HG02642 (cell line): Measurements from ENCODE around the gene NBPF8.
A peak's percentile ranks its signal among the peaks of the same experiment; 100 is the strongest.
"Not testable (repeated sequence)": the region's sequence is repeated elsewhere in the genome, so short reads cannot be mapped to it uniquely, and the experiment has no call there.

ENCODE experiments used
- ATAC-seq: cut with Tn5 transposase; IDR thresholded peaks from one replicate; pipeline ENCODE4 v1.9.1; 2021; ENCODE audit warnings: mild to moderate bottlenecking; ENCODE audit not compliant: unreplicated experiment, poor library complexity

The NBPF8 gene, protein sequence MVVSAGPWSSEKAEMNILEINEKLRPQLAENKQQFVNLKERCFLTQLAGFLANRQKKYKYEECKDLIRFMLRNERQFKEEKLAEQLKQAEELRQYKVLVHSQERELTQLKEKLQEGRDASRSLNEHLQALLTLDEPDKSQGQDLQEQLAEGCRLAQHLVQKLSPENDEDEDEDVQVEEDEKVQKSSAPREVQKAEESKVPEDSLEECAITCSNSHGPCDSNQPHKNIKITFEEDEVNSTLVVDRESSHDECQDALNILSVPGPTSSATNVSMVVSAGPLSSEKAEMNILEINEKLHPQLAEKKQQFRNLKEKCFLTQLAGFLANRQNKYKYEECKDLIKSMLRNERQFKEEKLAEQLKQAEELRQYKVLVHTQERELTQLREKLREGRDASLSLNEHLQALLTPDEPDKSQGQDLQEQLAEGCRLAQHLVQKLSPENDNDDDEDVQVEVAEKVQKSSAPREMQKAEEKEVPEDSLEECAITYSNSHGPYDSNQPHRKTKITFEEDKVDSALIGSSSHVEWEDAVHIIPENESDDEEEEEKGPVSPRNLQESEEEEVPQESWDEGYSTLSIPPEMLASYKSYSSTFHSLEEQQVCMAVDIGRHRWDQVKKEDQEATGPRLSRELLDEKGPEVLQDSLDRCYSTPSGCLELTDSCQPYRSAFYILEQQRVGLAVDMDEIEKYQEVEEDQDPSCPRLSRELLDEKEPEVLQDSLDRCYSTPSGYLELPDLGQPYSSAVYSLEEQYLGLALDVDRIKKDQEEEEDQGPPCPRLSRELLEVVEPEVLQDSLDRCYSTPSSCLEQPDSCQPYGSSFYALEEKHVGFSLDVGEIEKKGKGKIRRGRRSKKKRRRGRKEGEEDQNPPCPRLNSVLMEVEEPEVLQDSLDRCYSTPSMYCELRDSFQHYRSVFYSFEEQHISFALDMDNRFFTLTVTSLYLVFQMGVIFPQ

DNA sequence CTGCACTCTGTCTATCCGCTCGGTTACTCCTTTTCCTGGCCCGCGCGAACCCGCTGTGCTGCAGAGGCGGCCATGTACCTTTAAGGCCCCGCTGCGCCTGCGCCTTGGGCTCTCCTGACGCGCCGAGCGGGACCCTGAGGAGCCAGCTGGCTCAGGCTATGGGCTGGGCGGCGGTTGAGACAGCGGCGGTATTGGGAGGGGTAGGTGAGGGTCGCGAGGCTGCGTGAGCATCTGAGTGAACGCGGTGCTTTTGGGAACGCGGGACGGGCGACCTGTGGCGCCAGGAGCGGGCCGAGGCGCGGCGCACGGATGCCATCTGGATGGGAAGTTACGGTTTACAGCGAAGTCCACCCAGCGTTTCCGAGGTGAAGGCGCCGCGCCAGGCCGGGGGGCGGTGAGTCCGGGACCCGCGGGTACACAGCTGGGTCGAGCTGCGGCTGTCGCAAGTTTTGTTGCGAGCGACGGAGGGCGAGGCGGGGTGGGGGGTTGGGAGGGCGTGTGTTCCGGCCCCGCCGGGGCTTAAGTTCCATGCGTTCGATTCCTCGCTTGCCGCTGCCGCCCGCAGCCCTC, at the start of gene NBPF8:
Gene NBPF8, plus strand, starts transcription at position 125 of the 570 bp plus-strand sequence. CDS start 21,488 bp downstream, outside the sequence.
- ATAC-seq = peak; percentile 100

DNA sequence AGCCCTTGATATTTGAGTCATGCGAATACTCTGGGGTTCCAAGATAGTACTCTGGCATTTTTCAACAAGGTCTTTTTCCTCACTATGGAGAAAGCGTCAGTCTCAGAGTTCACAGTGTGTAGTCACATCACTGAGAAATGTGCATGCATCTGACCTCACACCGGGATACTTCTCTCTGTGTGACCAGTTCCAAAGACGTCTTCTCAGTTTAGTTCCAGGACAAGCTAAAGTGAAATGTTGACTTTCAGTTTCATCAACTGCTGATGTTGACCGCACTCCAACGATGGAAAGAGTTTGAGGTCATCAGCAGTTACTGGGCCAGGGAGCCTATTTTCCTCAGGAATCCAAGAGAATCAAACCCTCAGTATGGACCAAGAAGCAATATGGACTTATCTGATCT, 47.1 kb upstream of the NBPF8 start:
- not testable (repeated sequence) for ATAC-seq

DNA sequence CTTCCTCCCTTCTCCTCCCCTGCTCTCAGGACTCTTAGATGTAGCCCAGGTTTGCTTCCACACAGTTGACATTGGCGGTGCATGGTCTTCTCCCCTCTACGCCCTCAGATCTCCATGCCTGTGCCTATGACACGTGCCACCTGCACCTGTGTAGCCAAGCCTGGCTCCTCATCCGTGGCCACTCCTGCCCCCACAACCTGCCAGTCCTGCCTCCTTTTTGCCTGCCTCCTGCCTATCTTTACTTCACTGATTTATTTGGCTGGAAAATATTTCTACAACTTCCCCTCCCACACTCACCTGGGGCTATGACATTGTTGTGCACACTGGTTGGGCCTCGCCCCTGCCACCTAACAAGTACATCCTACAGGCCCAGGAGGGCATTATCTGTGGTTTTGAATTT, 28.2 kb upstream of the NBPF8 start:
- ATAC-seq = not testable (repeated sequence)

DNA sequence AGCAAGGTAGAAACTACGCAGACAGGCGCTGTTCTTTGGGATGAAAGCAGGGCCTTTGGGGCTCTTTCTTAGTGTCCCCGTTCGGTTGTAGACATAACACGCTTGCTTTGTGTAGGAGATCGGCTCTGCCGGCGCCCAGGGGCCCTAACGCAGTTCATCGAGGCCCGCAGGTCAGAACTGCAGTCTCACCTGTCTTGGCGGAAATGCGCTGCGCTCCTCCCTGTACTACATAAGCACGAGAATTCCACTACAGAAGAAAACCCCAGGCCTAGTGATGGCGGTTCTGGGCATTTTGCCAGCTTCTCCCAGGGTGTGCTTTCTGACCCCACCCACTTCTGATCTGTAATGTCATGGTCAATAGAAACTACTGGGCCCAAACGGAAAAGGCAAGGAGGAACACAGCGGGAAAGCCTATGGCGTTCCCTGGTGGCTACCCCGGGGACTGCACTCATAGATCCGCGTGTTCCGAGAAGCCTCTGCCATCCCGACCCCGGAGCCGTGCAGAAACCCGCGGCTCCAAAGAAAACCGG, 26.2 kb upstream of the NBPF8 start:
- ATAC-seq = not testable (repeated sequence)

DNA sequence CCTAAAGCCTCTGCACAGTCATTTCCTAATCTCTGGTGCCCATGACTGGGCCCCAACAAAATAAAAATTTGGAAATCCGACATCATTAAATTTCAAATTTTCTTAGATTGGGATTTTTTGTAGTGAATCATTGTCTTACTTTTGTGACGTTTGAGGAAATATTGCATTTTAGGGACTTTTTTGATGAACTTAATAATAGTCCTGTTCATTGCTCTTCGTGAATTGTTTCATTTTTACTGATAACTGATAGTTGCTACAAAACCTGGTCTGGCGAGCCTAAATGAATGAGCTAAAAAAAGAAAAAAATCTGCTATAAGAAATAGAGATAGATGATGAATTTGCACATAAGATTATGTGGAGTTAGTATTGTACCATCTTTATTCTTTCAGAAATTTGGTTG, 23.5 kb upstream of the NBPF8 start:
- ATAC-seq = not testable (repeated sequence)

DNA sequence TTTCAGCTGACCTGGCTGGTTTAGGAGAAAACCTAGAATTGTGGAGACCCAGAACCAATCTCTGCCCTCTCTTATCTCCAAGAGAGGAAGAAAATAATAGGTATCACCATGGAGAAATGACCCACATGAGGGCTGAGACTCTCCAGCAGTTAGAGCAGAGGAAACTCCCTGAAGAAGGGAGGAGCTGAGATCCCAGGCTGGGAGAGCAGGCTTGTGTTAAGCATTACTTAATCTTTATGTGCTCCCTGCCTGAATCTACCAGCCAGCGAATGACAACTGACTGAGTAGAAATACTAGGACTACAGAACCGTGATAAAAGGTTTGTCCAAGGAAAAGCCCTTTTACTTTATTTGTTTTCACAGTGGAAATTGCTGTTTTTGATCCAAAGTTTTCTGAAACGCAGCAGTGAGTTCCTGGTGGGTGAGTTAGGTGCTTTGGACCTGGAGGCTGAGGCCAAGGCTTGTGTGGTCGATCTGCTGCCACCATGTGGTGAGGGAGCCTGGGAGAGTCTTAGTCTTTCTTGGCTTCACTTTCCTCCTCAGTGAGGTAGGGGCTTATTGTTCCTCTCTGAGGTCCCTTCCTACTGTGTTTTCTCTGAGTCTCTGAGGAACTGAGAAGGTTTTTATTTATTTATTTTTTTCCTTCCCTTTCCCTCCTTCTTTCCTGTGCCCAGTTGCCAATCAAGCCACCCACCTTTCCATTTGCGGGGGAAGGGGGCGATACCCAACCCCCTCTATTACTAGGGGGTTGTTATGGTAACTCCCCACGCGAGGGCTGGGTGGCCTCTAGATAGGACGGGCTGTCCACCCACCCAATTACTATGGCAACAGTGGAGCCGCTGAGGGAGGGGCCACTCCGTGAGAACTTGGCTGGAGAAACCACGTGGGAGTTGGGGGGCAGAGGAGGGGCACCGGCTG, 21.3 kb upstream of the NBPF8 start:
- ATAC-seq = not testable (repeated sequence)

DNA sequence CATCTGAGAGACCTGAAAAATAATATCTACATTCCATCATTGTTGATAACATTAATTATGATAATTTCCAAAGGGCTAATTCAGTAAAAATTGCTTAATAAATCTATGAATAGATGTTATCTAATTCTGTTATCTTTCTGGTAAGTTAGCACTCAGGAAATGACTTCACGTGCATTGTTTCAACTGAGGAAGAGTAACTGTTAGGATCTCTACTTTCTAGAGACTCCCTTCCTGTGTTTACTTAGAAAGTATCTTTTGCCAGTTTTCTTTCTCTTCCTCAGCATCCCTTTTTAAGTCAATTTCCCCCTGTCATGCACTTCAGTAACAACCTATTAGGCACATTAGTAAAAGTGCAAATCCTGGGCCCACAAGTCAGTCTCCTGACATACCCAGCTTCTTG, 9.5 kb upstream of the NBPF8 start:
- ATAC-seq = not testable (repeated sequence)

DNA sequence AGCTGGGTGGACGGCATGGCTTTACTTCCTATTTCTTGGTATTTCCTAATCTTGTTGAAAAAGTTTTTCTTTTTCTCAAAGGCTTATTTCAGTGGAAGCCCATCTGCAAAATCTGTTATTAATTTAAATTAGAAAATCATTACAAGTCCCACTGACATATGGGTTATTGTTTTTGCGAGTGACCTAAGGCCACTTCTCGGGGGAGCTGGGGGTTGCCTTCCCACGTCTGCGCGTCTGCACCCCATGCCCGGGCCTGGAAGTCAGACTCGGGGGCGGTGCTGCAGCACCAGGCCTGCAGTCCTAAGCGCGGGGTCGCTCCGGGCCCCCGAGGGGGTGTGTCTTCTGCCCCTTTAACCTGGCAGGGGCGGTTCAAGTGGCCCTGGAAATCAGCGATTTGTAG, 384 bp upstream of the NBPF8 start:
- peak; percentile 21 for ATAC-seq

DNA sequence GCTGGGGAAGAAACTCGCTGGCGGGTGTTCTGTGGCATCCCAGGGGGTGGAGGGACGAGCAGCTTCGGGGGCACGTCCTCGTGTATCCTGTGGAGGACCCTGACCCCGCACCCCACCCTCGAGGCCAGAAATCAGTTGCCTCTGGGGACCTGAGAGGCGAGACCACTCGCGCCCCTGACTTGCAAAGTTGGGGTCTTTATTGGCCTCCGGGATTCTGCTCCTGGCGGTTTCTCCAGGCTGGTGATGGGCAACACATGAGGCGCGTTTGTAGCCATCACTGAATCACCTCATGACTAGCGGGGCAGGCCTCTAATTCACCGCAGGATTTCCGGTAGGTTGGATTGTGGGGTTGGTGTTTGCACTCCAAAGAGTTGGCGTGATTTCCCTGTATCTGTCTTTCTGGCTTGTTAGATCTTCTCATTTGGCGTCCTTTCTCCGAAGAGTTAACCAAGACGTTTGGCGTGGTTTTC, 692 bp downstream of the NBPF8 start:
- peak; percentile 35 for ATAC-seq

DNA sequence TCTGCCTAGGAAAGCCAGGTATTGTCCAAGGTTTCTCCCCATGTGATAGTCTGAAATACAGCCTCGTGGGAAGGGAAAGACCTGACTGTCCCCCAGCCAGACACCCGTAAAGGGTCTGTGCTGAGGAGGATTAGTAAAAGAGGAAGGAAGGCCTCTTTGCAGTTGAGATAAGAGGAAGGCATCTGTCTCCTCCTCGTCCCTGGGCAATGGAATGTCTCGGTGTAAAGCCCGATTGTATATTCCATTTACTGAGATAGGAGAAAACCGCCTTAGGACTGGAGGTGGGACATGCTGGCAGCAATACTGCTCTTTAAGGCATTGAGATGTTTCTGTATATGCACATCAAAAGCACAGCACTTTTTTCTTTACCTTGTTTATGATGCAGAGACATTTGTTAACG, 10.2 kb downstream of the NBPF8 start:
- not testable (repeated sequence) for ATAC-seq

DNA sequence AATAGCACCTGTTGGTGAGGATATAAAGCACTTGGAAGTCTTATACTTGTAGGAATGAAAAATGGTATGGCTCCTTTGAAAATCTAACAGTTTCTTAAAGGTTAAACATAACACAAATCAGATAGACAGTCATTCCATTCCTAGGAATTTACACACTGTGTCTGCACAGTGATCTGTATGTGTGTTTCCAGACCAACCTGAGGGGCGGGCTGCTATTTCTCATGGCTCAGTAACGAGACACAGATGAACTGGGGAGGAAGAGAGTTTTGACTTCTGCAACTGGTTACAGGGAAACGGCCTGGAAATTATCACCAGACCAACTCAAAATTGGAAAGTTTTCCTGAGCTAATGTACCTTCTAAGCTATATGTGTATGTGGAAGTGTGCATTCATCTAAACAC, 16.8 kb downstream of the NBPF8 start:
- not testable (repeated sequence) for ATAC-seq

DNA sequence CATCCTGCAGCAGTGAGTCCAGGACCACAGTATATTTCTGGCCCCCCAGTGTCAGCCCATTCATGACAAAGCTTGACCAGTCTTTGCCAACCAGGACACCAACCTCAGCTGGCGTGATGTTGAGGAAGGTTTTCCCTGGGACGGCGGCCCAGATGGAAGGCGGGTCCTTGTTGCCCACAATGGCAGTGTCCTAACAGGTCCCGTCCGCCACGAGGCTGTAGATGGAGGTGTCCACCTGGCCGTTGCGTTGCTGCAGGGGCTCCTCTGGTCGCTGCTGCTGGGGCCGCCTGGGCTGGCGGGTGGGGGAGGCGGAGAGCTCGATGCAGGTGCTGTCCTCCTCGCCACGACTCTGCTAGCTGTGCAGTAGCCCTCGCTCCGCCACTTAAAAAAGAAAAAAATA, 19.0 kb downstream of the NBPF8 start:
- ATAC-seq = not testable (repeated sequence)

DNA sequence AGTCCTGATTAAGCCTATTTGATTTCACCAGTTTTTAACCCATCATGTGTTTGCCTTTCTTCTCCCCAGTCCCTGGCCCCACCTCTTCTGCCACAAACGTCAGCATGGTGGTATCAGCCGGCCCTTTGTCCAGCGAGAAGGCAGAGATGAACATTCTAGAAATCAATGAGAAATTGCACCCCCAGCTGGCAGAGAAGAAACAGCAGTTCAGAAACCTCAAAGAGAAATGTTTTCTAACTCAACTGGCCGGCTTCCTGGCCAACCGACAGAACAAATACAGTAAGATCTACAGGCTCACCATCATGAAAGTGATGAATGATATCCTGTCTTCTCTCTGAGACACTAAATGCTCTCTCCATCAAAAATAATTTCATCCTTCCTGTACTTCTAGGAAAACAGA, 34.3 kb downstream of the NBPF8 start:
- ATAC-seq = not testable (repeated sequence)
